PC-9 (cell line): ENCODE measurements around the gene B3GNT7.

Source experiments
- CTCF ChIP-seq: fragments of 200-600 bp; sonication (generic); conservative IDR thresholded peaks from 2 replicates; pipeline ENCODE4 v1.6.1; 2017; ENCODE audit warnings: mixed run types, antibody characterized with exemption, mild to moderate bottlenecking, moderate library complexity
- EZH2 ChIP-seq: fragments of 200-600 bp; sonication (generic); IDR thresholded peaks from 2 replicates; pipeline ENCODE4 v1.8.0; 2017; ENCODE audit warnings: antibody characterized with exemption, low read depth

GRCh38 chr2:231382116-231382515 lies 13.4 kb upstream of the B3GNT7 start:
- TF ChIP-seq CTCF (no peak), EZH2 (no peak)
